Activated CD4-positive, alpha-beta T cell treated with anti-CD3 and anti-CD28 coated beads for 4 hours (primary cell): Measurements from ENCODE around the gene CHST14.

ENCODE experiments used
- DNase-seq, 2 donors: peaks; one replicate each; pipeline ENCODE4 v3.0.0-alpha.2; 2020

CHST14 gene

GRCh38 chr15:40464595-40465185 is 6.1 kb upstream of the CHST14 start:
- no peak for DNase-seq

GRCh38 chr15:40465939-40466338 is 4.8 kb upstream of the CHST14 start:
- DNase-seq, result no peak

- no peak for DNase-seq
Measured at GRCh38 chr15:40466426-40467260, 4.1 kb upstream of the CHST14 start.

GRCh38 chr15:40467261-40467615 is 3.5 kb upstream of the CHST14 start:
- no peak for DNase-seq

- DNase-seq, result no peak
Measured at GRCh38 chr15:40468898-40469331, 1.9 kb upstream of the CHST14 start.

GRCh38 chr15:40469776-40470390 is 901 bp upstream of the CHST14 start:
- no peak for DNase-seq

GRCh38 chr15:40471105-40471807 is 472 bp downstream of the CHST14 start:
- no peak for DNase-seq

- DNase-seq, result no peak
Measured at GRCh38 chr15:40471808-40472150, 995 bp downstream of the CHST14 start.

- no peak for DNase-seq
Measured at GRCh38 chr15:40472171-40472727, 1.5 kb downstream of the CHST14 start.

- no peak for DNase-seq
Measured at GRCh38 chr15:40474581-40474980, 3.8 kb downstream of the CHST14 start.

GRCh38 chr15:40477642-40478327 is 7.0 kb downstream of the CHST14 start:
- no peak for DNase-seq

GRCh38 chr15:40479024-40479423 is 8.2 kb downstream of the CHST14 start:
- no peak for DNase-seq

GRCh38 chr15:40481341-40482074 is 10.7 kb downstream of the CHST14 start:
- no peak for DNase-seq

- DNase-seq, result no peak
Measured at GRCh38 chr15:40483919-40484318, 13.1 kb downstream of the CHST14 start.

GRCh38 chr15:40486066-40486770 is 15.4 kb downstream of the CHST14 start:
- DNase-seq, result no peak

GRCh38 chr15:40487816-40488682 is 17.3 kb downstream of the CHST14 start:
- no peak for DNase-seq

- DNase-seq, result no peak
Measured at GRCh38 chr15:40489274-40490175, 18.7 kb downstream of the CHST14 start.

- peak; percentile 70 to 72 for DNase-seq
Measured at GRCh38 chr15:40493089-40493840, 22.5 kb downstream of the CHST14 start.
